Ishikawa (cell line): ENCODE measurements around the gene SLC4A3.

Experiments
- CEBPB ChIP-seq: IDR thresholded peaks from 2 replicates; pipeline ENCODE4 v1.6.1; 2012
- CREB1 ChIP-seq: IDR thresholded peaks from 2 replicates; pipeline ENCODE4 v1.6.1; 2012; ENCODE audit warnings: low read depth
- EGR1 ChIP-seq: IDR thresholded peaks from 2 replicates; pipeline ENCODE4 v1.6.1; 2012
- EP300 ChIP-seq: IDR thresholded peaks from 2 replicates; pipeline ENCODE4 v1.6.1; 2012; ENCODE audit warnings: borderline replicate concordance
- FOXM1 ChIP-seq: IDR thresholded peaks from 2 replicates; pipeline ENCODE4 v1.6.1; 2012; ENCODE audit warnings: low read depth, borderline replicate concordance
- MAX ChIP-seq: IDR thresholded peaks from 2 replicates; pipeline ENCODE4 v1.6.1; 2012
- NFIC ChIP-seq: IDR thresholded peaks from 2 replicates; pipeline ENCODE4 v1.6.1; 2012
- RAD21 ChIP-seq: IDR thresholded peaks from 2 replicates; pipeline ENCODE4 v1.6.1; 2012; ENCODE audit warnings: low read depth
- REST ChIP-seq: IDR thresholded peaks from 2 replicates; pipeline ENCODE4 v1.6.1; 2012; ENCODE audit warnings: low read depth, mild to moderate bottlenecking
- TAF1 ChIP-seq: IDR thresholded peaks from 2 replicates; pipeline ENCODE4 v1.6.1; 2012; ENCODE audit warnings: low read depth, mild to moderate bottlenecking
- TCF12 ChIP-seq: IDR thresholded peaks from 2 replicates; pipeline ENCODE4 v1.6.1; 2012; ENCODE audit warnings: low read depth
- TEAD4 ChIP-seq: IDR thresholded peaks from 2 replicates; pipeline ENCODE4 v1.6.1; 2012
- USF1 ChIP-seq: IDR thresholded peaks from 2 replicates; pipeline ENCODE4 v1.6.1; 2012
- YY1 ChIP-seq: IDR thresholded peaks from 2 replicates; pipeline ENCODE4 v1.6.1; 2012; ENCODE audit warnings: low read depth
- ZBTB7A ChIP-seq: IDR thresholded peaks from 2 replicates; pipeline ENCODE4 v1.6.1; 2012; ENCODE audit warnings: low read depth

Gene SLC4A3

GRCh38 chr2:219621935-219622334, 5.5 kb upstream of the SLC4A3 start:
- no peak for TF ChIP-seq CEBPB
- no peak for TF ChIP-seq ZBTB7A
- TF ChIP-seq TAF1: no peak
- no peak for TF ChIP-seq CREB1
- TF ChIP-seq EP300: no peak
- no peak for TF ChIP-seq TEAD4
- no peak for TF ChIP-seq YY1
- TF ChIP-seq FOXM1: no peak
- TF ChIP-seq RAD21: no peak
- TF ChIP-seq NFIC: no peak
- TF ChIP-seq TCF12: no peak
- no peak for TF ChIP-seq REST
- no peak for TF ChIP-seq USF1
- no peak for TF ChIP-seq EGR1
- no peak for TF ChIP-seq MAX

- TF ChIP-seq REST (no peak), MAX (no peak), CREB1 (no peak), EP300 (no peak), TCF12 (no peak), CEBPB (no peak), YY1 (no peak), FOXM1 (no peak), ZBTB7A (no peak), TEAD4 (no peak), EGR1 (no peak), NFIC (no peak), TAF1 (no peak)
These were observed 5.0 kb upstream of the SLC4A3 start for GRCh38 chr2:219622472-219622871.

GRCh38 chr2:219624565-219624964, 2.9 kb upstream of the SLC4A3 start:
- TF ChIP-seq CEBPB (no peak), TAF1 (no peak), FOXM1 (no peak), USF1 (no peak), TCF12 (no peak), RAD21 (no peak), EP300 (no peak), TEAD4 (no peak), EGR1 (no peak), CREB1 (no peak), MAX (no peak), NFIC (no peak), ZBTB7A (no peak), REST (no peak), YY1 (no peak)

- TF ChIP-seq TEAD4 (no peak), CREB1 (no peak)
These were observed 2.3 kb upstream of the SLC4A3 start for GRCh38 chr2:219625179-219625578.

- TF ChIP-seq YY1: no peak
- no peak for TF ChIP-seq EGR1
- no peak for TF ChIP-seq CEBPB
- no peak for TF ChIP-seq RAD21
These were observed 890 bp upstream of the SLC4A3 start for GRCh38 chr2:219626540-219626939.
